NCI-H748 treated with DMSO at 0.1 percent for 48 hours (cell line): ENCODE measurements around the gene TNFSF11.

Source experiments
- DNase-seq: peaks from one replicate; lab custom pipeline; 2025; lab: John Stamatoyannopoulos, UW

Gene TNFSF11

DNA sequence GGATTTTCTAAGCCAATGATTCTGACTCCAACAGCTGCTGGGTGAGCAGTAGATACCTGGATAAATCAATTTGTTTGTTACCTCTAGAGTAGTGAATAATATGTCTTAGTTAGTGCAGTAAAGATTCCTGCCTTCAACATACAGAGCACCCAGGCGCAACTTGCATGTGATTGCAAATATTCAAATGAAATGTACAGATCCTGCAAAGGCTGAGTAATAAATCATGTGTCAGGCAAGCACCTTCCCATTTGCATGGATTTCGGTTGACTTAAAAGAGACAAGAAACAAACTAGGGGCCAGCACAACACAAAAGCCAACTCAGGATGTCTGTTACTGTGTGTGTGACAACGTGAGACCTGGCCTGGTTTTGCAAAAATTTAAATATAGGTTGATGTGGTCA, 79.7 kb downstream of the TNFSF11 start:
- no peak for DNase-seq

DNA sequence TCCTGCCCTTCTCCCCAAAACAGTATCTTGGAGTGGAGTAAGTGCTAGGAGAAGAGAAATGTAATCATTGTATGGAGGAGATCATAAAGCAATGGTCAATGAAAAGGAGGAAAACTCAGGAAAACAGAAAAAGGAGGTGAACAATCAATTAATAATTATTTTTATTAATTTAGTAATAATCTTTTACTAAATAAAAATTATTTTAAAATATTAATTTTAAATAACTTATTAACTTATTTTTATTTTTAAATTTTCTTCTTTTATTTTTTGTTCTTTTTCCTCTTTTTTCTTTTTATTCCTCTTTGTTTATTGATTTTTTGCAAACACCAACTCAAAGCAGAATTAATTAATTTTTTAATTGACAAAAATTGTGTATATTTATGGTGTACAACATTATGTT, 80.3 kb downstream of the TNFSF11 start:
- no peak for DNase-seq

DNA sequence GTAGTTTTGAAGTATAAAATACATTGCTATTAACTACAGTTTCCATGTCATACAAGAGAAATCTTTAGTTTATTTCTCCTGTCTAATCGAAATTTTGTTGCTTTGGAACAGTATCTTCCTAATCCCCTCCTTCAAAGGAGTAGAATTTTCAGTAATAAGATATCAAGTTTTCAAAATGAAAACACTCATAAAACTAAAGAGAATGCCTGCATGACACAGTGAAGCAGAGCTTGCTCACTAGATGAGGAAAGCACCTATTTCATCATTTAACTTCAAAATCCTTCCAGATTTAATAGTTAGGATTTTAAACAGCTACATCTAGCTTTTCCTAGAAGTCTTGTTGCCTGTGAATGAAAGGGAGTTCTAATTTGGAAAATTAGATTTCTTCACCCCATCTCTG, 80.8 kb downstream of the TNFSF11 start:
- no peak for DNase-seq

DNA sequence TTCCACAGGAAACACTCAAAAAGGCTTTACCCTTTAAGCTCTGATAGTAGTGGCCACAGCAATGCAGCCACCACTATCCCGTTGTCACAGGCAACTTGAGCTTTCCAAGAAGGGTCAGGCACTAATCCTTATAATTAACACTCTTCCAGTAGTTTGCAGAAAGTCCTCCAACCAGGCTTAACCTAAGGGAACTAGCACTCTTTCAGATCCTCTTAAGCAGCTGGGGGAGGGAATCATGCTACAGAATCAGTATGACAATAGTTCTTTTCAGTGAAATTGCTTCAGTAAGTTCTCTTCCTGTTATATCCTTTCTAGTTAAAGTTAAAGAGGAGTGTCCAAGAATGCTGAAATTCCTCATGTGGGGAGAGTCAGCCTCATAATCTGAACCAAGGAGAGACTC, 82.2 kb downstream of the TNFSF11 start:
- no peak for DNase-seq

DNA sequence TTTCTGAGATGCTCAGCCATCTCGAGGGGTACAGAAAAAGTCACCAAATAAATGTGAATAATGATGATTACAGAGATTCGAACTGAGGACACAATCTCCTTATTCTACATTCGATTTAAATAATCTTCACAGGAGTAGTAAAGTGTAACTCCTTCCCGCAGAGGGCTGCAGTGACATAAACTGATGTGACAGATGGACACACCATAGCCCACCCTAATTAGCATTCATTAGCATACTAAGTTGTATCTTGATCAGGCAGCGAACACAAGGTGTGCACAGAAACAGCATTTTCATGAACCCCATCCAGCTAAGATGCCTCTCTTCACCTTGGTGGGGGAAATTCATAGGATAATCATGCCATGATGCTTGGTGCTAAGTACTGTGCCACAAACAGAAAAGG, 83.0 kb downstream of the TNFSF11 start:
- DNase-seq: no peak
